ENCODE data around the gene SAMSN1. TPM values are rescaled to one million over a fixed set of nuclear protein-coding genes. Genes with fewer than 3 reads are reported as not detected.

The SAMSN1 gene
- polyA plus RNA-seq, 1 of the 3 experiments (the other 2 are of a cell fraction): not detected

GRCh38 chr21:14569868-14570267 is 23.8 kb upstream of the SAMSN1 start:
- no peaks in the 10 kb centered on the region for H4K20me1 ChIP-seq (ENCODE audit: insufficient read depth)
- H3K36me3 ChIP-seq (replicated peaks in 1 of 2; ENCODE audit: control insufficient read depth in 1 of 2, insufficient read depth in 2 of 2, low read length in 1 of 2): no peaks in the 10 kb centered on the region
- no peak for DNase-seq
- no peaks in the 10 kb centered on the region for H3K79me2 ChIP-seq (ENCODE audit: insufficient read depth)
- ChIA-PET POLR2A (no interaction called here), CTCF (no interaction called here)
- TF ChIP-seq EZH2phosphoT487 (IDR thresholded peaks at IDR 0.05; ENCODE audit: borderline replicate concordance, low read depth) (no peak), NRF1 (IDR thresholded peaks at IDR 0.05; ENCODE audit: low read depth, low read length) (no peak), RXRA (IDR thresholded peaks at IDR 0.05; ENCODE audit: borderline replicate concordance, low read depth) (no peak), CHD2 (IDR thresholded peaks at IDR 0.05; ENCODE audit: low read length, partially characterized antibody) (no peak), RAD21 (IDR thresholded peaks at IDR 0.05; ENCODE audit: low read length) (no peak), FOXJ3 (CRISPR knock-in tag; IDR thresholded peaks at IDR 0.05) (no peak), RFX5 (IDR thresholded peaks at IDR 0.05; ENCODE audit: low read length) (no peak), REST (IDR thresholded peaks at IDR 0.05; ENCODE audit: low read depth, low read length) (no peak), CTCF (IDR thresholded peaks at IDR 0.05) (no peak)
- TF ChIP-seq, protein P1, sequence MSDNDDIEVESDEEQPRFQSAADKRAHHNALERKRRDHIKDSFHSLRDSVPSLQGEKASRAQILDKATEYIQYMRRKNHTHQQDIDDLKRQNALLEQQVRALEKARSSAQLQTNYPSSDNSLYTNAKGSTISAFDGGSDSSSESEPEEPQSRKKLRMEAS (IDR thresholded peaks at IDR 0.05; ENCODE audit: low read depth): no peak
- TF ChIP-seq, protein P2, sequence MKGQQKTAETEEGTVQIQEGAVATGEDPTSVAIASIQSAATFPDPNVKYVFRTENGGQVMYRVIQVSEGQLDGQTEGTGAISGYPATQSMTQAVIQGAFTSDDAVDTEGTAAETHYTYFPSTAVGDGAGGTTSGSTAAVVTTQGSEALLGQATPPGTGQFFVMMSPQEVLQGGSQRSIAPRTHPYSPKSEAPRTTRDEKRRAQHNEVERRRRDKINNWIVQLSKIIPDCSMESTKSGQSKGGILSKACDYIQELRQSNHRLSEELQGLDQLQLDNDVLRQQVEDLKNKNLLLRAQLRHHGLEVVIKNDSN (IDR thresholded peaks at IDR 0.05; ENCODE audit: borderline replicate concordance, low read depth): no peak
- H3K27me3 ChIP-seq (ENCODE audit: insufficient read depth): no peaks in the 10 kb centered on the region
- H3K27ac ChIP-seq (ENCODE audit: low read depth in 2 of 2, low read length in 1 of 2): no peak overlapping the region
- no peak overlapping the region for H3K4me2 ChIP-seq
- H3K9me3 ChIP-seq: no peaks in the 10 kb centered on the region
- 15% methylated on average over 6 of the region's 6 CpGs for WGBS (ENCODE audit: low lambda C conversion rate)
- H3K9me2 ChIP-seq: no peaks in the 10 kb centered on the region
- no peaks in the 10 kb centered on the region for H3F3A ChIP-seq (replicated peaks; ENCODE audit: insufficient read depth)
- H3K4me3 ChIP-seq (ENCODE audit: low read depth in 2 of 2, low read length in 1 of 2): no peak overlapping the region
- no peak overlapping the region for H2AFZ ChIP-seq (ENCODE audit: low read depth)
- no peak overlapping the region for H3K9ac ChIP-seq
- H3K4me1 ChIP-seq (ENCODE audit: control insufficient read depth in 1 of 2, insufficient read depth in 2 of 2, low read depth in 1 of 2, low read length in 1 of 2): no peaks in the 10 kb centered on the region

Data from SK-N-SH (cell line).